Measurements from ENCODE around the gene GRID1. TPM values are rescaled to one million over a fixed set of nuclear protein-coding genes. Genes with fewer than 3 reads are reported as not detected.

The GRID1 gene
- total RNA-seq, 1 experiment from 2014 or later: 5.6 TPM

DNA sequence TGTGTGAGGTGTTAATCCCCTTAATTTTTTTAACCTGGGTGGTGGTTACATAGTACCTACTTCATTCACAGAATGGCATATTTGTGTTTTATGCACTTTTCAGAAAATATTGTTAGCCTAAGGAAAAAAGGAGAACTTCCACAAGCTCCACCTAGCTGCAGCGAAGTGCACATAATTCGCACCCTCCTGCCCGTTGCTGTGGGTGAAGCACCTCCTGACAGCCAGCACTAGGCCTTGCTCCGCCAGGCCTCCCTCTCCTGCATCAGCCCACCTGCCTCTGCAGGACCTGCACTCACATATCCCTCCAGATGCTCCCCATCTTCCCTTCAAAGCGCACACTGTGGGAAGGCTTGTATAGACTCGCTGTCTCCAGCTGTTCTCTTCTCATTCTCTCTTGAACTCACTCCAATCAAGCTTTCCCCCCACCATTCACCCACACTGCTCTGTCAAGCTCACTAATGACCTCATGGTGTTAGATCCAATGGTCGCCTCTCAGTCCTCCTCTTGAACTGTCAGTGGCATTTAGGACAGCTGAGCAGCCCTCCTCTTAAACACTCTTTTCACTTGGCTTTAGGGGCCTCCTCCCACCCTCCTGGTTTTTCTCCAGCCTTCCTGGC lies 20.7 kb upstream of the GRID1 start:
- H3K4me2 ChIP-seq (ENCODE audit: low read length): no peak overlapping the region
- H4K20me1 ChIP-seq (ENCODE audit: insufficient read depth): no peaks in the 10 kb centered on the region
- no peaks in the 10 kb centered on the region for H3K79me2 ChIP-seq (ENCODE audit: insufficient read depth, low read length)
- POLR2A ChIA-PET: no interaction called here
- DNase-seq (ENCODE audit: low read depth, low spot score): no peak
- H3K9ac ChIP-seq (ENCODE audit: low read length): no peak overlapping the region
- CTCF ChIA-PET: interaction anchor here (1.0 to 1.7 kb wide), 3 partner anchors 9 to 198 kb away, joined by 3 to 7 read pairs (median 4); no protein-coding TSS in a partner anchor
- RAD21 ChIA-PET (ENCODE audit: low non-redundant PET in 1 of 2, low total read pairs in 2 of 2, uncharacterized antibody in 2 of 2, unreplicated experiment in 2 of 2): no interaction called here
- TF ChIP-seq, protein P1, sequence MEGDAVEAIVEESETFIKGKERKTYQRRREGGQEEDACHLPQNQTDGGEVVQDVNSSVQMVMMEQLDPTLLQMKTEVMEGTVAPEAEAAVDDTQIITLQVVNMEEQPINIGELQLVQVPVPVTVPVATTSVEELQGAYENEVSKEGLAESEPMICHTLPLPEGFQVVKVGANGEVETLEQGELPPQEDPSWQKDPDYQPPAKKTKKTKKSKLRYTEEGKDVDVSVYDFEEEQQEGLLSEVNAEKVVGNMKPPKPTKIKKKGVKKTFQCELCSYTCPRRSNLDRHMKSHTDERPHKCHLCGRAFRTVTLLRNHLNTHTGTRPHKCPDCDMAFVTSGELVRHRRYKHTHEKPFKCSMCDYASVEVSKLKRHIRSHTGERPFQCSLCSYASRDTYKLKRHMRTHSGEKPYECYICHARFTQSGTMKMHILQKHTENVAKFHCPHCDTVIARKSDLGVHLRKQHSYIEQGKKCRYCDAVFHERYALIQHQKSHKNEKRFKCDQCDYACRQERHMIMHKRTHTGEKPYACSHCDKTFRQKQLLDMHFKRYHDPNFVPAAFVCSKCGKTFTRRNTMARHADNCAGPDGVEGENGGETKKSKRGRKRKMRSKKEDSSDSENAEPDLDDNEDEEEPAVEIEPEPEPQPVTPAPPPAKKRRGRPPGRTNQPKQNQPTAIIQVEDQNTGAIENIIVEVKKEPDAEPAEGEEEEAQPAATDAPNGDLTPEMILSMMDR (IDR thresholded peaks at IDR 0.05 in 2 of 3, conservative IDR thresholded peaks at IDR 0.05 in 1 of 3; ENCODE audit: borderline replicate concordance in 1 of 3, insufficient read depth in 1 of 3, low read depth in 2 of 3, low read length in 2 of 3): peak in 2 of 3 experiments; percentile 28 to 34; a peak in 2 of 6 replicates
- no peak for TF ChIP-seq JUND (IDR thresholded peaks at IDR 0.05)
- no peak for TF ChIP-seq EZH2 (IDR thresholded peaks at IDR 0.05)
- peaks cover 0 to 3% of the 10 kb centered on the region in 2 experiments; a peak in 1 of 4 replicates for H3K4me1 ChIP-seq (ENCODE audit: control insufficient read depth in 1 of 2, insufficient read depth in 2 of 2, low read length in 2 of 2)
- intact Hi-C loops (cut with micrococcal nuclease): no loop called here
- no peak overlapping the region for H3K27ac ChIP-seq (ENCODE audit: low read depth, low read length)
- H3K9me2 ChIP-seq (ENCODE audit: insufficient read depth): no peaks in the 10 kb centered on the region
- no peak overlapping the region for H2AFZ ChIP-seq (ENCODE audit: low read depth, low read length, poor library complexity, severe bottlenecking)
- H3K4me3 ChIP-seq (replicated peaks in 1 of 2; ENCODE audit: low read depth in 1 of 2, low read length in 2 of 2): no peak overlapping the region
- H3K27me3 ChIP-seq (ENCODE audit: insufficient read depth, low read length): no peaks in the 10 kb centered on the region
- H3K36me3 ChIP-seq (ENCODE audit: control insufficient read depth in 1 of 2, insufficient read depth in 2 of 2, low read length in 2 of 2): no peaks in the 10 kb centered on the region
- ATAC-seq: peak; percentile 66
- no TSS peak for BruUV-seq (replicated peaks)
- H3K9me3 ChIP-seq (ENCODE audit: control insufficient read depth in 1 of 2, insufficient read depth in 1 of 2, low read depth in 1 of 2, low read length in 2 of 2): no peaks in the 10 kb centered on the region

DNA sequence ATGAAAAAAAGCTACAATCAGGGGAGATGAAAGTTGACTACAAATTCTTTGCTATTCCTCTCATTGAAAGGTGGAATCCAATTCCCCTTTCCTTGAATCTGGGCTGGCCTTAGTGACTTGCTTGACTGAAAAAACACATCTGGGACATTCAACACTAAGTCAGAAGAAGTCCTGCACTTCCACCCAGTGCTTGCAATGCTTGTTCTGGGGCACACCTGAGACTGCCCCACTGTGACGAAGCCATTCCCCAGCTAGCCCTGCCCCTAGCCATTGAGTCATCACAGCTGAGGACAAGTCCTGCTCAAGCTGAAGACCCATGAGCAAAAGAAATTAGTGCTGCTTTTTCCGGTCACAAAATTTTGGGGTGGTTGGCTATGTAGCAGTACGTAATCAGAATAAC lies 19.2 kb upstream of the GRID1 start:
- H3K36me3 ChIP-seq (ENCODE audit: control insufficient read depth in 1 of 2, insufficient read depth in 2 of 2, low read length in 2 of 2): no peaks in the 10 kb centered on the region
- H3K4me3 ChIP-seq (replicated peaks in 1 of 2; ENCODE audit: low read depth in 1 of 2, low read length in 2 of 2): no peak overlapping the region
- H3K4me2 ChIP-seq (ENCODE audit: low read length): no peak overlapping the region
- intact Hi-C loops (cut with micrococcal nuclease): no loop called here
- ChIA-PET CTCF (interaction anchor here (1.0 to 1.1 kb wide), 2 partner anchors 13 to 200 kb away, joined by 5 to 6 read pairs; no protein-coding TSS in a partner anchor), POLR2A (no interaction called here), RAD21 (ENCODE audit: low non-redundant PET in 1 of 2, low total read pairs in 2 of 2, uncharacterized antibody in 2 of 2, unreplicated experiment in 2 of 2) (no interaction called here)
- H3K27me3 ChIP-seq (ENCODE audit: insufficient read depth, low read length): no peaks in the 10 kb centered on the region
- H2AFZ ChIP-seq (ENCODE audit: low read depth, low read length, poor library complexity, severe bottlenecking): no peak overlapping the region
- peak; percentile 22 for DNase-seq (ENCODE audit: low read depth, low spot score)
- H3K9me3 ChIP-seq (ENCODE audit: control insufficient read depth in 1 of 2, insufficient read depth in 1 of 2, low read depth in 1 of 2, low read length in 2 of 2): no peaks in the 10 kb centered on the region
- H3K27ac ChIP-seq (ENCODE audit: low read depth, low read length): no peak overlapping the region
- peaks cover 0 to 3% of the 10 kb centered on the region in 2 experiments; a peak in 1 of 4 replicates for H3K4me1 ChIP-seq (ENCODE audit: control insufficient read depth in 1 of 2, insufficient read depth in 2 of 2, low read length in 2 of 2)
- no peaks in the 10 kb centered on the region for H3K79me2 ChIP-seq (ENCODE audit: insufficient read depth, low read length)
- no peak overlapping the region for H3K9ac ChIP-seq (ENCODE audit: low read length)
- H3K9me2 ChIP-seq (ENCODE audit: insufficient read depth): no peaks in the 10 kb centered on the region
- TF ChIP-seq, protein P2, sequence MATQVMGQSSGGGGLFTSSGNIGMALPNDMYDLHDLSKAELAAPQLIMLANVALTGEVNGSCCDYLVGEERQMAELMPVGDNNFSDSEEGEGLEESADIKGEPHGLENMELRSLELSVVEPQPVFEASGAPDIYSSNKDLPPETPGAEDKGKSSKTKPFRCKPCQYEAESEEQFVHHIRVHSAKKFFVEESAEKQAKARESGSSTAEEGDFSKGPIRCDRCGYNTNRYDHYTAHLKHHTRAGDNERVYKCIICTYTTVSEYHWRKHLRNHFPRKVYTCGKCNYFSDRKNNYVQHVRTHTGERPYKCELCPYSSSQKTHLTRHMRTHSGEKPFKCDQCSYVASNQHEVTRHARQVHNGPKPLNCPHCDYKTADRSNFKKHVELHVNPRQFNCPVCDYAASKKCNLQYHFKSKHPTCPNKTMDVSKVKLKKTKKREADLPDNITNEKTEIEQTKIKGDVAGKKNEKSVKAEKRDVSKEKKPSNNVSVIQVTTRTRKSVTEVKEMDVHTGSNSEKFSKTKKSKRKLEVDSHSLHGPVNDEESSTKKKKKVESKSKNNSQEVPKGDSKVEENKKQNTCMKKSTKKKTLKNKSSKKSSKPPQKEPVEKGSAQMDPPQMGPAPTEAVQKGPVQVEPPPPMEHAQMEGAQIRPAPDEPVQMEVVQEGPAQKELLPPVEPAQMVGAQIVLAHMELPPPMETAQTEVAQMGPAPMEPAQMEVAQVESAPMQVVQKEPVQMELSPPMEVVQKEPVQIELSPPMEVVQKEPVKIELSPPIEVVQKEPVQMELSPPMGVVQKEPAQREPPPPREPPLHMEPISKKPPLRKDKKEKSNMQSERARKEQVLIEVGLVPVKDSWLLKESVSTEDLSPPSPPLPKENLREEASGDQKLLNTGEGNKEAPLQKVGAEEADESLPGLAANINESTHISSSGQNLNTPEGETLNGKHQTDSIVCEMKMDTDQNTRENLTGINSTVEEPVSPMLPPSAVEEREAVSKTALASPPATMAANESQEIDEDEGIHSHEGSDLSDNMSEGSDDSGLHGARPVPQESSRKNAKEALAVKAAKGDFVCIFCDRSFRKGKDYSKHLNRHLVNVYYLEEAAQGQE (IDR thresholded peaks at IDR 0.05; ENCODE audit: low read depth): no peak
- TF ChIP-seq RAD21 (IDR thresholded peaks at IDR 0.05; ENCODE audit: low read depth) (no peak), CEBPB (IDR thresholded peaks at IDR 0.05; ENCODE audit: low read depth) (no peak), SIN3A (IDR thresholded peaks at IDR 0.05; ENCODE audit: low read depth) (no peak), ZNF274 (IDR thresholded peaks at IDR 0.05; ENCODE audit: low read depth, low read length) (no peak), ZFX (IDR thresholded peaks at IDR 0.05) (no peak)
- TF ChIP-seq, protein P3, sequence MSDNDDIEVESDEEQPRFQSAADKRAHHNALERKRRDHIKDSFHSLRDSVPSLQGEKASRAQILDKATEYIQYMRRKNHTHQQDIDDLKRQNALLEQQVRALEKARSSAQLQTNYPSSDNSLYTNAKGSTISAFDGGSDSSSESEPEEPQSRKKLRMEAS (IDR thresholded peaks at IDR 0.05): no peak
- no TSS peak for BruUV-seq (replicated peaks)
- no peaks in the 10 kb centered on the region for H4K20me1 ChIP-seq (ENCODE audit: insufficient read depth)
- peak; percentile 77 for ATAC-seq

Data from HCT116 (cell line).